HCEC 1CT (cell line): ENCODE data around the gene TRAM2.

Experiments used
- DNase-seq: peaks from one replicate; pipeline ENCODE4 v3.0.0-alpha.2; 2017

The TRAM2 gene

GRCh38 chr6:52524918-52525317 lies 51.9 kb downstream of the TRAM2 start:
- no peak for DNase-seq

- DNase-seq: no peak
Measured at GRCh38 chr6:52523378-52524142, 53.3 kb downstream of the TRAM2 start.

DNA sequence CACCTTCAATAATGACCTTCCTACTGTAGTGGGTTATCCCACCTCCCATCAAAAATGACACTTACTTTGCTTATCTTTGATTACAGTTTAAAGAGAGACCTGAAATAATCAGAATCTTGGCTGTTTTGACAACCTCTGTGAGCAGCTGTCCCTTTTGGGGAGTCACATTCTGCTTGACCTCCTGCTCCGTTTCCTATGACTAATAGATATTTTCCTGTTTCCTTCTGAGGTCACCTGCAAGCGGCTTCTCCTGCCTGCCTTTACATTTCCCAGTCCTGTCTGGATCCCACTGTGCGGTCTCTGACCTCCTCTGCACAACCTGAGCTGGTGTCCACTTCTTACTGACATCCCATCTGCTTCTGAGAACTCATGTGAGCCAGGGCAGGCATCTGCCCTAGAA lies 54.2 kb downstream of the TRAM2 start:
- DNase-seq: peak; percentile 72

- peak; percentile 89 for DNase-seq
Measured at GRCh38 chr6:52522151-52522626, 54.7 kb downstream of the TRAM2 start.

- DNase-seq: no peak
Measured at GRCh38 chr6:52519618-52520017, 57.2 kb downstream of the TRAM2 start.

DNA sequence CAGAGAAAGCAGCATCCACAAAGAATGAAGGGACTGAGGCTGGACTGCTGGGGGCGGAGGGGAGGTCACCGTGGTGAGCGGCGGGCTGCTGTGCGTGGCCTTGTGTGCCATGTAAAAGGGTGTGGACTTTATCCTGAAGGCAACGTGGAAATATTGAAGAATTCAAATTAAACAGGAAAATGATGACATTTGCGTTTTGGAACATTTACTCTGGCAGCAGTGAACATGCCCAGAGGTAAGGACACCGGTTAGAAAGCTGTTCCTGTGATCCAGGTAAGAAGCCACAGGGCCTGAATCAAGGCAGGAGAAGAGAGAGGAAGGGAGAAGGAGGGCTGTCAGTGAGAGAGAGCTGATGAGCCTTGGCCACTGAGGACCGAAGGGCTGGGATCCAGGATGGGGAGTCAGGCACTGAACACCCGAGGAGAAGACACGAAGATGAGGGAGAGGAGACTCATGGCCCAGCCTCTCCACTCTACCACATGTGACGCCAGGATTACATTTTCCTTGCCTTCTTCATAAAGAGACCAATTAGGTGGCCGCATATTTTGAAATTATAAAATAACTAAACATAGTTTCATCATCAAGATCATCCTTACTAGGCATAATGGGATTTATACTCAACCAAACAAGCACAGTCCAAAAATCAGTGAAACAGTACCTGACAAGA lies 58.4 kb downstream of the TRAM2 start:
- peak; percentile 35 for DNase-seq

- DNase-seq: peak; percentile 96
Measured at GRCh38 chr6:52517502-52518278, 59.2 kb downstream of the TRAM2 start.

- no peak for DNase-seq
Measured at GRCh38 chr6:52516943-52517342, 59.9 kb downstream of the TRAM2 start.

GRCh38 chr6:52516269-52516668 lies 60.6 kb downstream of the TRAM2 start:
- DNase-seq: no peak

GRCh38 chr6:52515219-52515960 lies 61.5 kb downstream of the TRAM2 start:
- peak; percentile 38 for DNase-seq

DNA sequence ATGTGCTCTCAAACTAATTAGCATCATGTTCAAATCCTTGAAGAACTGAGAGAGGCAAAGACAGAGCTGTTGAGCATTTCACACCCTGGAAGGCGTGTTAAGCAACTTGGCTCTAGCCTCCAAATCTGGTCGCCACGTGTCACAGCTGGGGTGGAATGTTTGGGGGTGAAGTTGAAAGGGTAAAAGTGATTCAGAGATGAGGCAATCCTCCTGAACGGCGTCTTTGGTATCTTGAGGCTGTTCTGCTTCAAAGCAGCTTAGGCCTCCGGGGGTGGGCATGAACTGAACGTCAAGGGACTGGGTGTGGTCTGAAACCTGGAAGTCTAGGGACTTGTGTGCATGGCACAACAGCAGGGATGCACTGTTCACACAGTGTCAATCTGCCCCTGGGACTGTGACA lies 62.3 kb downstream of the TRAM2 start:
- peak; percentile 95 for DNase-seq

- DNase-seq: no peak
Measured at GRCh38 chr6:52513896-52514295, 63.0 kb downstream of the TRAM2 start.

GRCh38 chr6:52513464-52513863 lies 63.4 kb downstream of the TRAM2 start:
- DNase-seq: no peak

DNA sequence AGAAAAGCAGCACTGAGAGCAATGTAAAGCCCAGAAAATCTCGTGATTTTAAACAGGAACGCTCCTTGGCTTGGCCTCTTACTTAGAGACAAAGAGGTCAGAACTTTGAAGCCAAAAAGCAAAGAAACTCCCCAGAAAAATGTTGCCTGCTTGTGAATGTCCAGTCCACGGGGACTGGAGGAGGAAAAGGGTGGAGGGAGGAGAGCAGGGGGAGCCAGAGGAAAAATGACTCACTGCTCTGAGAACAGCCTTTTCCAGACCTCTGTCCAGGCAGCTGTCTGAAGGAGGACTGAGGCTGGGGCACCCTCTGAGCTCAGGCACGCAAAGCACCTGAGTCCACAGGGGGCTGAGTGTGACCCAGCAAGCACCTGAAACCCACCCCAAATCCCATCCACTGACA lies 64.7 kb downstream of the TRAM2 start:
- peak; percentile 88 for DNase-seq

- peak; percentile 80 for DNase-seq
Measured at GRCh38 chr6:52511572-52512151, 65.2 kb downstream of the TRAM2 start.

DNA sequence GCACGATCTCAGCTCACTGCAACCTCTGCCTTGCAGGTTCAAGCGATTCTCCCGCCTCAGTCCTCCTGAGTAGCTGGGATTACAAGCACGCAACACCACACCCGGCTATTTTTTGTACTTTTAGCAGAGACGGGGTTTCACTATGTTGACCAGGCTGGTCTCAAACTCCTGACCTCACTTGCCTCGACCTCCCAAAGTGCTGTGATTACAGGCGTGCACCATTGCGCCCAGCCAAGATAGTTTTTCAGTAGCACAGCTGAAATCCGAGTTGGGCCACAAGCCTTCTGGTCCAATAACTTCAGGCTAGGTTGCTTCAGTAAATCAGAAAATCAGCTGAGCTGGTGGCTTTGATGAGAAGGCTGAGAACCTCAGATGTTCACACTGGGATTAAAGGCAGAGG lies 65.7 kb downstream of the TRAM2 start:
- no peak for DNase-seq

DNA sequence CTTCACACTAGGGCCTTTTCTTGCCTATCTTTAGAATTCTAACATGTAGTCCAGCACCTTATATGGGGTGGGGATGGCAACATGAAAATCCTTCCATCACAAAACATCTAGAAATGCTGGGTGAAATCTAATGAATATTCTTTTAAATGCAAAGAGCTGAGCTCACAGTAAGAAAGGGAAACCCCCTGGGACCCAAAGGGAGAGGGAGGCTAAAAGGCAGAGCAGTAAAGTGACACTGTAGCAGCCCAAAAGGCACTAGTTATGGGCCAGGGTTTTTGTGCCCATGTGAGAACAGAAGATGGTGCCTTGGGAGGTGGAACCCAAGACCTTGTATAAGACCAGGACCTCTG lies 66.7 kb downstream of the TRAM2 start:
- no peak for DNase-seq

GRCh38 chr6:52509281-52510212 lies 67.3 kb downstream of the TRAM2 start:
- peak; percentile 41 for DNase-seq

- no peak for DNase-seq
Measured at GRCh38 chr6:52508261-52508739, 68.6 kb downstream of the TRAM2 start.

- DNase-seq: peak; percentile 78
Measured at GRCh38 chr6:52507557-52508260, 69.2 kb downstream of the TRAM2 start.

- no peak for DNase-seq
Measured at GRCh38 chr6:52506476-52506875, 70.4 kb downstream of the TRAM2 start.
